Erythroblast (primary cell): Measurements from ENCODE around the gene PIGU.

ENCODE experiments used
- GATA1 ChIP-seq: IDR thresholded peaks from 2 replicates; pipeline ENCODE4 v1.6.1; 2011; ENCODE audit warnings: low read depth, mild to moderate bottlenecking, control low read depth, low read length, moderate library complexity
- POLR2A ChIP-seq: IDR thresholded peaks from 2 replicates; pipeline ENCODE4 v1.6.1; 2011; ENCODE audit warnings: mild to moderate bottlenecking, low read length

DNA sequence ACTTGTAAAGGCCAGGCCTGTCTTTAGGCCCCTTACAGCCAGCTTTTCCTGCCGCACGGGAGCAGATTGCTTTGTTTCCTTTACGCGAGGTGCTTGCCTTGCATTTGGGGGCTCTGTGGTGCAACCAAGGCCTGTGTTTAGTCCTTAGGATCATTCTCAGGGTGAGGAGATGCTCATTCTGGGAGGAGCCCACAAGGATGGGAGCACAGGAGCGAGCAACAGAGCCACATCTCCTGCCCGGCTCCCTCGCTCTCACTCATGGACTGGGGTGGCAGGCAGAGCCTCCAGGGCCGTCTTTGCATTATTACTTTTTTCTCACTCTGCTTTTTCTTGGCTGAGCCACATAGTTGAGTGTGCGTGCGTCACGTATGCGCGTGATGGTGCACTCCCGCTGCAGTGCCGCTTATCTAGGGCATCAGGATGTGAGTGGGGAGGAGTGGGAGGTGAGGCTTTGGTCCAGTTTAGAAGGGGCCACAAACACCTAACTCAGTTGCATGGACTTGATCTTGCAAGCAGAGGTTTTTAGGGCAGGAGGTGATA, 141.5 kb downstream of the PIGU start:
- TF ChIP-seq POLR2A (no peak), GATA1 (no peak)
